EH (cell line): ENCODE results near the gene ACSM3.

Experiments
- DNase-seq: peaks from one replicate; pipeline ENCODE4 v3.0.0-alpha.2; 2015; ENCODE audit warnings: low read depth

The ACSM3 gene

GRCh38 chr16:20806168-20807050 is 42.6 kb downstream of the ACSM3 start, which contains the start of the genes ERI2 and REXO5:
ERI2 (minus strand) TSS chr16:20806472; CDS start chr16:20806430, 42 bp downstream.
REXO5 (plus strand) TSS chr16:20806527; CDS start chr16:20806954, 427 bp downstream.
- peak; percentile 96 for DNase-seq

- no peak for DNase-seq
Measured at GRCh38 chr16:20807862-20808261, 44.0 kb downstream of the ACSM3 start.

DNA sequence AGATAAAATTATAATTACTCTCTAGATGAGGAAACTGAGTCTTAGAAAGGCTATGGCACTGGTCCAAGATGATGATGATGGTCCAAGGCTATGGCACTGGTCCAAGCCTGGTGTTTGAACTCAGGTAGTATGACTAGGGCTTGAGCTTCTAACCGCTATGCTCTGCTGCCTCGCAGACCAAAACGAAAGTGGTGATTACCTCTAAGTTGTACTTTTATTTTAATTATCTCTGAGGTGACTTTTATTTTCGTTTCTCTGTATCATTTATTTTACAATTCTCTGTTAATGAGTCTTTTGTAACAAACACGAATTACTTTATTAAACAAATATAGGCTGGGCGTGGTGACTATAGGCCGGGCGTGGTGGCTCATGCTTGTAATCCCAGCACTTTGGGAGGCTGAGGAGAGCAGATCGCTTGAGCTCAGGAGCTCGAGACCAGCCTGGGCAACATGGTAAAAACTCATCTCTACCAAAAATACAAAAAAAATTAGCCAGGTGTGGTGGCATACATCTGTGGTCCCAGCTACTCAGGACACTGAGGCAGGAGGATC is 48.1 kb downstream of the ACSM3 start:
- no peak for DNase-seq

- DNase-seq, result no peak
Measured at GRCh38 chr16:20812510-20812909, 48.7 kb downstream of the ACSM3 start.

DNA sequence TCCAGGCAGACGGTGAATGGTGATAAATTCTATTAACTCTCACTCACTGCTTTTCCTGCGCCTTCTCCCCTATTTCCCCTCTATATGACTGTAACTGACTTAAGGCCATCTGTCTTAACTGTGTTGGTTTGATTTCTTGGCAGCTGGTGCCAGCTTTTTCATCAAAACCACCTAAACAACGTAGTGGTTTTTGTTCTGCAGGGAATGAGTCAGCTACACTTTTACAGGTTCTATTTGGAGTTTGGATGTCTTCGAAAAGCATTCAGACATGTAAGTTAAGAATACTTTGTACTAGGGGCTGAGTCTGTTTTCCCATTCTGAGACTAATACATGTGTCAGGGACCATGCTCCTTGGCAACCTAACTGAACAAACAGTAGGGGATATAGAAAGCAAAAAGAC is 51.0 kb downstream of the ACSM3 start:
- no peak for DNase-seq

- no peak for DNase-seq
Measured at GRCh38 chr16:20818929-20819585, 55.2 kb downstream of the ACSM3 start.

DNA sequence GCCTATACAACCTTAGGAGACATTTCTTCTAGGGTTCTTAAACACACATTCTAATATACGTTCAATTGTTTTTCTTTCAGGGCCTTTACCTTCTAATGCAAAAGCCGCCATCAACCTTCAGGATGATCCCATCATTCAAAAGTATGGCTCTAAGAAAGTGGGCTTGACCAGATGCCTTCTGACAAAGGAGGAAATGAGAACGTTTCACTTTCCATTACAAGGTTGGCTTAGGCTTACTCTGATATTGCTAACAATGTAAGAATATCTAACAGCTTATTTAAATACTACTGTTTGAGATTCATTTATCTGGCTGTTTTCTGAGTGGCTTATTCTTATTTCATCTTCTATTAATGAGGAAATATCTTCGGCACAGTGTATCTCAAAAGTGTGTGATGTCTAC is 57.9 kb downstream of the ACSM3 start:
- no peak for DNase-seq

GRCh38 chr16:20822521-20823325 is 58.9 kb downstream of the ACSM3 start:
- no peak for DNase-seq

DNA sequence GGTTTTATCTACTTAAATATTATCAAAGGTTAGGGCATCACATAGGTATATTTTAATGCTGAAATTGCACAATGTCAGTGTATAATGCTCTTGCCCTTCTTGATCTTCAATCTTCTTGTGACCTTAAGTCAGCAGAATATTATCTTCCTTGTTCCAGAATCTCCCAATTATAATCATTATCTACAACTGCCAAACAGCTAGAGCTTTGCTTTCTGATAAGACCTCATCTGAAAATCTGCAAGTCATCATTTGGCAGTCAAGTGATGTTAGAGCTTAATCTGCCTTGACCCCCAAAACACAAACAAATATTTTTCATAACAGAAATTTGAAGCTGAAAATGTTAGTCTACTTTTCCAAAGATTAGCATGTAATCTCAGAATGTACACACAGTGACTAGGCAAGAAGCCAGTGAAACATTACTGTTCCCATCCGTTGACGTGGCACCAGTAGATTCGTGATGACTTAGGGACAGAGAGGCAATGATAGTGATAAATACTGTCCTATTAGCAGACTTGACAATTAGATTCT is 62.3 kb downstream of the ACSM3 start:
- no peak for DNase-seq

GRCh38 chr16:20829536-20829935 is 65.7 kb downstream of the ACSM3 start:
- no peak for DNase-seq

DNA sequence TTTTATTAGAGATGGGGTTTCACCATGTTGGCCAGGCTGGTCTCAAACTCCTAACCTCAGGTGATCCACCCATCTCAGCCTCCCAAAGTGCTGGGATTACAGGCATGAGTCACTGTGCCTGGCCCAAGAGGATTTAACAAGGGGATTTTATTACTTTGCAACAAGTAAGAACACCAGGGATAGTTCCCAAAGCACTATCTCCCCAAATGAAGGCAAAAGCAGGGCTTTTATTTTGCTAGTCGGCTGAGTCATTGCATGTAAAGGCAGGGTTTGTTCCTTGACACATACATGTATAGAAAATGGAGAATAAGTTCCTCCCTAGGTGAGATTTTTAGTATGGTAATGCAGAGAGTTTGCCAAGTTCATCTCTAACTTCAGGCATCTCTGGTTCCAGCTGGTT is 66.6 kb downstream of the ACSM3 start:
- no peak for DNase-seq

- DNase-seq, result no peak
Measured at GRCh38 chr16:20833086-20833485, 69.3 kb downstream of the ACSM3 start.

GRCh38 chr16:20838240-20838639 is 74.4 kb downstream of the ACSM3 start:
- no peak for DNase-seq

DNA sequence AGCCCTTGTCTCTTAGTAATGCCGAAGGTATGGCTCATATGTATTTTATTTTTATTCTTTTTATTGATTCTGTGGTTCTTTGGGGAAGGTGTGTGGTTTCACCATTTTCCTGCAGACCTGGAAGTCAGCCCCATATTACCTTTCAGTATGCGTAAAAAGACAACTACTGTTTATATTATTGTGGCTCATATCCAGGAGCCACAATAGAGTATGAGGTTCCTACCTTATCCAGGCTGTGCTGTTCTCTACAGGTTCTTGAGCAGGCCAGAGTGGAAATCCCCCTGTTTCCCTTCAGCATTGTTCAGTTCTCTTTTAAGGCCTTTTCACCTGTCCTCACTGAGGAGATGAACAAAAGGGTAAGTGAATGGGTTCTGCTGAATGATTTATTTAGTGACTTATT is 75.7 kb downstream of the ACSM3 start:
- no peak for DNase-seq

GRCh38 chr16:20844054-20844453 is 80.2 kb downstream of the ACSM3 start:
- no peak for DNase-seq

DNA sequence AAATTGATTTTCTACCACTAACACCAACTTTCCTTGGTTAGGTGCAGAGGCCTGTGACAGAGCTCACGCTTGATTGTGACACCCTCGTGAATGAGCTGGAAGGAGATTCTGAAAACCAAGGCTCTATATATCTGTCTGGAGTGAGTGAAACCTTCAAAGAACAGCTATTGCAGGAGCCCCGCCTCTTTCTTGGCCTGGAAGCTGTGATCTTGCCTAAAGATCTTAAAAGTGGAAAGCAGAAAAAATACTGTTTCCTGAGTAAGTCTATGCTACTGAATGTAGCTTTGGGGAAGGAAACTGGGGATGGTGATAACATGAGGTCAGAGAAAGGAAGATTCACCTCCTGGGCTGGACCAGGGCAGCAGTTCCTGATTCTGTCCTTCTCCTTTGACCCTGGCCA is 80.8 kb downstream of the ACSM3 start:
- no peak for DNase-seq

DNA sequence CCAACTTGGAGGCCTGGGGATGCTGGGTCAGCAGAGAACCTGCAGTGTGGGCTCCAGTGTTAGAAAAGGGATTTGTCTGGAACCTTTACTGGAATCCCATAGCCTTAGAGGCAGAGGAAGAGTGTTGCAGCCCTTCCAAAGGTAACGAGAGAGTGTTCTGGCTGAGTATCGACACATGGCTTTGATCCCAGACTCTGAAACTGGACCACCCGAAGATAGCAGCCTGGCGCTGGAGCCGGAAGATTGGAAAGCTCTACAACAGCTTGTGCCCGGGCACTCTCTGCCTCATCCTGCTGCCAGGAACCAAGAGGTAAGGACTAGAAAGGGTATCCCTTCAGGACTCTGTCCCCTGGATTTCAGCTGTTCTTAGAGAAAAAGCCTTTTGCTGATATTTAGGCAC is 82.2 kb downstream of the ACSM3 start:
- no peak for DNase-seq

- DNase-seq, result no peak
Measured at GRCh38 chr16:20846551-20846950, 82.7 kb downstream of the ACSM3 start.
